Keratinocyte (primary cell): ENCODE measurements around the gene MX2. TPM values are rescaled to one million over a fixed set of nuclear protein-coding genes. Genes with fewer than 3 reads are reported as not detected.

ENCODE experiments used
- DNase-seq: peaks from one replicate; pipeline ENCODE4 v3.0.0-alpha.2; 2011; ENCODE audit warnings: low read depth, missing footprints, low spot score
- FAIRE-seq: peaks from 2 replicates; lab custom pipeline; 2011; peaks lifted over from hg19 to GRCh38; lab: Jason Lieb, UNC
- H2AFZ ChIP-seq: 2 replicates; pipeline ENCODE4 v1.6.0; 2012; ENCODE audit warnings: low read length, control low read depth, inconsistent platforms; ENCODE audit not compliant: control insufficient read depth
- H3K27ac ChIP-seq: 2 replicates; pipeline ENCODE4 v1.5.1; 2011; ENCODE audit warnings: low read length; ENCODE audit not compliant: control insufficient read depth, insufficient read depth
- H3K27me3 ChIP-seq: 3 replicates; pipeline ENCODE4 v1.6.0; 2011; ENCODE audit warnings: low read length; ENCODE audit not compliant: control insufficient read depth, insufficient read depth; ENCODE audit errors: extremely low read depth
- H3K36me3 ChIP-seq, 2 experiments: 2 replicates in 1 of 2; 3 replicates in 1 of 2; pipeline ENCODE4 v1.5.1; 2011; ENCODE audit warnings: low read length in 2 of 2, mild to moderate bottlenecking in 1 of 2; ENCODE audit not compliant: control insufficient read depth in 2 of 2, insufficient read depth in 2 of 2; ENCODE audit errors: extremely low read depth in 1 of 2
- H3K4me1 ChIP-seq: 3 replicates; pipeline ENCODE4 v1.5.1; 2011; ENCODE audit warnings: low read length; ENCODE audit not compliant: control insufficient read depth, insufficient read depth; ENCODE audit errors: extremely low read depth
- H3K4me2 ChIP-seq: 3 replicates; pipeline ENCODE4 v1.6.0; 2011; ENCODE audit warnings: low read depth, low read length; ENCODE audit not compliant: control insufficient read depth, insufficient read depth; ENCODE audit errors: extremely low read depth
- H3K4me3 ChIP-seq, 3 experiments: fragments of 200-600 bp in 1 of 3; sonication (generic) in 1 of 3; 2 replicates in 2 of 3; 3 replicates in 1 of 3; pipeline ENCODE4 v1.5.1; 2011 to 2016; ENCODE audit warnings: low read length in 3 of 3, mild to moderate bottlenecking in 3 of 3, control low read depth in 2 of 3, inconsistent platforms in 1 of 3, low read depth in 1 of 3, mixed read lengths in 1 of 3, mixed run types in 1 of 3, moderate library complexity in 1 of 3; ENCODE audit not compliant: control insufficient read depth in 2 of 3, insufficient read depth in 2 of 3; ENCODE audit errors: extremely low read depth in 1 of 3
- H3K79me2 ChIP-seq: 2 replicates; pipeline ENCODE4 v1.6.0; 2012; ENCODE audit warnings: low read length; ENCODE audit not compliant: control insufficient read depth, insufficient read depth
- H3K9ac ChIP-seq: 3 replicates; pipeline ENCODE4 v1.6.0; 2011; ENCODE audit warnings: low read length; ENCODE audit not compliant: control insufficient read depth, insufficient read depth; ENCODE audit errors: extremely low read depth
- H3K9me1 ChIP-seq: 3 replicates; pipeline ENCODE4 v1.6.0; 2011; ENCODE audit warnings: low read length; ENCODE audit not compliant: control insufficient read depth, insufficient read depth; ENCODE audit errors: extremely low read depth
- H3K9me3 ChIP-seq: 2 replicates; pipeline ENCODE4 v1.5.1; 2012; ENCODE audit warnings: low read depth, low read length; ENCODE audit not compliant: control insufficient read depth
- H4K20me1 ChIP-seq: 3 replicates; pipeline ENCODE4 v1.6.0; 2011; ENCODE audit warnings: low read length; ENCODE audit not compliant: control insufficient read depth, insufficient read depth; ENCODE audit errors: extremely low read depth
- EZH2 ChIP-seq: IDR thresholded peaks from one replicate; pipeline ENCODE4 v1.6.1; 2012; ENCODE audit warnings: inconsistent platforms, mild to moderate bottlenecking, low read length, moderate library complexity
- dilution Hi-C: fragments of 300-500 bp; cut with MboI; formaldehyde crosslinking; loops from one replicate; pipeline ENCODE4 v1.7.0; 2020; ENCODE audit warnings: low sequenced_read_pairs; ENCODE audit not compliant: extremely low pct_ligation_motif_present
- polyA plus RNA-seq, 5 experiments: library from polyadenylated mRNA; depleted of rRNA in 3 of 5; stranded (reverse) in 3 of 5; stranded (forward) in 1 of 5; unstranded in 1 of 5; fragments of >200 nt; gene quantifications; 1 replicate in 1 of 5; 2 replicates in 3 of 5; 3 replicates in 1 of 5; pipeline versions ENCODE4 v1.2.1 to v1.2.3, GENCODE V29; 2011 to 2012; ENCODE audit warnings: missing spikeins in 2 of 5, low read depth in 1 of 5, low replicate concordance in 1 of 5
- TF ChIP-seq, protein P1 (sequence below), 3 experiments: IDR thresholded peaks in 1 of 3; conservative IDR thresholded peaks in 1 of 3; optimal IDR thresholded peaks in 1 of 3; 2 replicates in 2 of 3; 3 replicates in 1 of 3; pipeline versions ENCODE3 to v1.5.1; 2011; ENCODE audit warnings: low read length in 3 of 3, mild to moderate bottlenecking in 3 of 3, moderate library complexity in 2 of 3, control low read depth in 1 of 3, inconsistent platforms in 1 of 3; ENCODE audit not compliant: insufficient read depth in 2 of 3; ENCODE audit errors: extremely low read depth in 1 of 3

MX2 gene
- polyA plus RNA-seq, 1 donor (not counting 4 experiments of a cell fraction or from before 2014, with no cell fraction given): 7.1 TPM

DNA sequence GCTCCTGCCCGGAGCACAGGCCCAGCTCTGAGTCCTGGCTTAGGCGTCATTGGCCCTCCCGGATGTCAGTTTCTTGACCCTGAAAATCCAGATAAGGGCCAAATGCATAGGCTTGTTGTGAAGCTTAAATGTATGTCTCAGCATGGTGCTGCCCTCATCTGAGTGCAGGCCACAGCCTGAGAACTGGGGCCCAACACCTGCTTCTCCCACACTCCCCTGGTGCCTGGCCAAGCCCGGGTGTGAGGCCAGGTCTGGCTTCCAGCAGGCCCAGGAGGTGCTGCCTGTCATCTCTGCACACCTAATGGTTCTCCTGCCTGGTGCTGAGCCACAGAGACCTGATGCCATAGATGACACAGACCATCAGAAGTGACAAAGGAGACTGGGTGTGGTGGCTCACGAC is 14.0 kb downstream of the MX2 start:
- H2AFZ ChIP-seq: no peak overlapping the region
- no peak overlapping the region for H3K9ac ChIP-seq
- no peak overlapping the region for H3K27ac ChIP-seq
- no peaks in the 10 kb centered on the region for H3K4me1 ChIP-seq
- no peaks in the 10 kb centered on the region for H3K9me1 ChIP-seq
- H3K79me2 ChIP-seq: no peaks in the 10 kb centered on the region
- peaks cover 21% of the 10 kb centered on the region for H3K27me3 ChIP-seq
- no peaks in the 10 kb centered on the region for H3K36me3 ChIP-seq
- H3K9me3 ChIP-seq: no peaks in the 10 kb centered on the region
- no peak for FAIRE-seq
- H3K4me3 ChIP-seq: no peak overlapping the region
- H4K20me1 ChIP-seq: no peaks in the 10 kb centered on the region
- H3K4me2 ChIP-seq: no peak overlapping the region
- no peak for DNase-seq
- dilution Hi-C loops: no loop called here
- TF ChIP-seq, protein P1, sequence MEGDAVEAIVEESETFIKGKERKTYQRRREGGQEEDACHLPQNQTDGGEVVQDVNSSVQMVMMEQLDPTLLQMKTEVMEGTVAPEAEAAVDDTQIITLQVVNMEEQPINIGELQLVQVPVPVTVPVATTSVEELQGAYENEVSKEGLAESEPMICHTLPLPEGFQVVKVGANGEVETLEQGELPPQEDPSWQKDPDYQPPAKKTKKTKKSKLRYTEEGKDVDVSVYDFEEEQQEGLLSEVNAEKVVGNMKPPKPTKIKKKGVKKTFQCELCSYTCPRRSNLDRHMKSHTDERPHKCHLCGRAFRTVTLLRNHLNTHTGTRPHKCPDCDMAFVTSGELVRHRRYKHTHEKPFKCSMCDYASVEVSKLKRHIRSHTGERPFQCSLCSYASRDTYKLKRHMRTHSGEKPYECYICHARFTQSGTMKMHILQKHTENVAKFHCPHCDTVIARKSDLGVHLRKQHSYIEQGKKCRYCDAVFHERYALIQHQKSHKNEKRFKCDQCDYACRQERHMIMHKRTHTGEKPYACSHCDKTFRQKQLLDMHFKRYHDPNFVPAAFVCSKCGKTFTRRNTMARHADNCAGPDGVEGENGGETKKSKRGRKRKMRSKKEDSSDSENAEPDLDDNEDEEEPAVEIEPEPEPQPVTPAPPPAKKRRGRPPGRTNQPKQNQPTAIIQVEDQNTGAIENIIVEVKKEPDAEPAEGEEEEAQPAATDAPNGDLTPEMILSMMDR (optimal IDR thresholded peaks at IDR 0.05 in 1 of 3, IDR thresholded peaks at IDR 0.05 in 1 of 3, conservative IDR thresholded peaks at IDR 0.05 in 1 of 3; ENCODE audit: extremely low read depth in 1 of 3, insufficient read depth in 2 of 3, low read length in 3 of 3): no peak
- TF ChIP-seq EZH2: no peak

GRCh38 chr21:41377715-41378114 is 15.9 kb downstream of the MX2 start:
- H3K4me3 ChIP-seq: no peak overlapping the region
- no peak for DNase-seq
- FAIRE-seq: no peak
- dilution Hi-C loops: no loop called here
- H4K20me1 ChIP-seq: no peaks in the 10 kb centered on the region
- no peak for TF ChIP-seq EZH2
- TF ChIP-seq, protein P1 (optimal IDR thresholded peaks at IDR 0.05 in 1 of 3, IDR thresholded peaks at IDR 0.05 in 1 of 3, conservative IDR thresholded peaks at IDR 0.05 in 1 of 3; ENCODE audit: extremely low read depth in 1 of 3, insufficient read depth in 2 of 3, low read length in 3 of 3): no peak
- H3K9me1 ChIP-seq: no peaks in the 10 kb centered on the region
- no peak overlapping the region for H2AFZ ChIP-seq
- no peaks in the 10 kb centered on the region for H3K79me2 ChIP-seq
- no peaks in the 10 kb centered on the region for H3K9me3 ChIP-seq
- peaks cover 21% of the 10 kb centered on the region for H3K27me3 ChIP-seq
- H3K4me2 ChIP-seq: no peak overlapping the region
- no peak overlapping the region for H3K27ac ChIP-seq
- no peaks in the 10 kb centered on the region for H3K4me1 ChIP-seq
- H3K36me3 ChIP-seq: no peaks in the 10 kb centered on the region
- no peak overlapping the region for H3K9ac ChIP-seq
